ENCODE data around the gene KRTAP10-4.

Gene KRTAP10-4

GRCh38 chr21:44612669-44613229 is 39.2 kb downstream of the KRTAP10-4 start:
- no peaks in the 10 kb centered on the region for H3K79me2 ChIP-seq (ENCODE audit: insufficient read depth, low read depth)
- no peak overlapping the region for H3K9ac ChIP-seq
- no peak overlapping the region for H2AFZ ChIP-seq (ENCODE audit: low read depth)
- no peak for TF ChIP-seq CTCF (conservative IDR thresholded peaks at IDR 0.05; ENCODE audit: low read depth, low read length)
- H3K27ac ChIP-seq = no peak overlapping the region
- H4K20me1 ChIP-seq (ENCODE audit: insufficient read depth) = no peaks in the 10 kb centered on the region
- no peaks in the 10 kb centered on the region for H3K4me1 ChIP-seq (ENCODE audit: low read depth, poor library complexity, severe bottlenecking)
- H3K27me3 ChIP-seq (ENCODE audit: insufficient read depth, low read depth) = peaks cover 22% of the 10 kb centered on the region
- no peak overlapping the region for H3K4me2 ChIP-seq
- H3K36me3 ChIP-seq (ENCODE audit: insufficient read depth) = no peaks in the 10 kb centered on the region
- H3K4me3 ChIP-seq (IDR thresholded peaks at IDR 0.05; ENCODE audit: insufficient read depth, low read depth, low read length) = no peak overlapping the region

- Histone ChIP-seq H2AFZ (ENCODE audit: low read depth) (no peak overlapping the region), H4K20me1 (ENCODE audit: insufficient read depth) (no peaks in the 10 kb centered on the region), H3K4me1 (ENCODE audit: low read depth, poor library complexity, severe bottlenecking) (no peaks in the 10 kb centered on the region), H3K27me3 (ENCODE audit: insufficient read depth, low read depth) (peaks cover 24% of the 10 kb centered on the region), H3K4me3 (IDR thresholded peaks at IDR 0.05; ENCODE audit: insufficient read depth, low read depth, low read length) (no peak overlapping the region), H3K27ac (no peak overlapping the region), H3K36me3 (ENCODE audit: insufficient read depth) (no peaks in the 10 kb centered on the region), H3K9ac (no peak overlapping the region), H3K4me2 (no peak overlapping the region), H3K79me2 (ENCODE audit: insufficient read depth, low read depth) (no peaks in the 10 kb centered on the region)
- TF ChIP-seq CTCF (conservative IDR thresholded peaks at IDR 0.05; ENCODE audit: low read depth, low read length) = no peak
These were observed 40.0 kb downstream of the KRTAP10-4 start for GRCh38 chr21:44613386-44614155.

- no peak for TF ChIP-seq CTCF (conservative IDR thresholded peaks at IDR 0.05; ENCODE audit: low read depth, low read length)
- Histone ChIP-seq H3K36me3 (ENCODE audit: insufficient read depth) (no peaks in the 10 kb centered on the region), H3K27me3 (ENCODE audit: insufficient read depth, low read depth) (peaks cover 30% of the 10 kb centered on the region), H3K4me2 (no peak overlapping the region), H4K20me1 (ENCODE audit: insufficient read depth) (no peaks in the 10 kb centered on the region), H3K27ac (no peak overlapping the region), H3K4me1 (ENCODE audit: low read depth, poor library complexity, severe bottlenecking) (no peaks in the 10 kb centered on the region), H3K4me3 (IDR thresholded peaks at IDR 0.05; ENCODE audit: insufficient read depth, low read depth, low read length) (no peak overlapping the region), H3K9ac (no peak overlapping the region), H2AFZ (ENCODE audit: low read depth) (no peak overlapping the region), H3K79me2 (ENCODE audit: insufficient read depth, low read depth) (no peaks in the 10 kb centered on the region)
These were observed 40.7 kb downstream of the KRTAP10-4 start for GRCh38 chr21:44614161-44614631.

GRCh38 chr21:44614961-44615391 is 41.4 kb downstream of the KRTAP10-4 start:
- TF ChIP-seq CTCF (conservative IDR thresholded peaks at IDR 0.05; ENCODE audit: low read depth, low read length) = no peak
- no peak overlapping the region for H2AFZ ChIP-seq (ENCODE audit: low read depth)
- peaks cover 30% of the 10 kb centered on the region for H3K27me3 ChIP-seq (ENCODE audit: insufficient read depth, low read depth)
- H3K79me2 ChIP-seq (ENCODE audit: insufficient read depth, low read depth) = no peaks in the 10 kb centered on the region
- H3K27ac ChIP-seq = no peak overlapping the region
- no peaks in the 10 kb centered on the region for H3K36me3 ChIP-seq (ENCODE audit: insufficient read depth)
- no peak overlapping the region for H3K4me3 ChIP-seq (IDR thresholded peaks at IDR 0.05; ENCODE audit: insufficient read depth, low read depth, low read length)
- H3K4me1 ChIP-seq (ENCODE audit: low read depth, poor library complexity, severe bottlenecking) = no peaks in the 10 kb centered on the region
- H3K9ac ChIP-seq = no peak overlapping the region
- H4K20me1 ChIP-seq (ENCODE audit: insufficient read depth) = no peaks in the 10 kb centered on the region
- no peak overlapping the region for H3K4me2 ChIP-seq

Measured in KMS-11 (cell line).